WI38 (cell line): ENCODE results near the gene TMEM86B.
"Not testable (repeated sequence)": the region's sequence is repeated elsewhere in the genome, so short reads cannot be mapped to it uniquely, and the experiment has no call there.

ENCODE experiments used
- H3K4me3 ChIP-seq: 2 replicates; pipeline ENCODE4 v1.5.1; 2011; ENCODE audit warnings: low read depth, mild to moderate bottlenecking, control low read depth, low read length
- TF ChIP-seq, protein P1 (sequence below): IDR thresholded peaks from 2 replicates; pipeline ENCODE4 v1.5.1; 2012; ENCODE audit warnings: low read depth, mild to moderate bottlenecking, control low read depth, low read length

TMEM86B gene

GRCh38 chr19:55209693-55210472 is 18.7 kb downstream of the TMEM86B start:
- H3K4me3 ChIP-seq: no peak overlapping the region

GRCh38 chr19:55208880-55209692 is 19.5 kb downstream of the TMEM86B start, which contains the start of gene PTPRH:
Gene PTPRH, minus strand, starts transcription at chr19:55209501. Its CDS starts 68 bp downstream, at chr19:55209433.
- TF ChIP-seq, protein P1, sequence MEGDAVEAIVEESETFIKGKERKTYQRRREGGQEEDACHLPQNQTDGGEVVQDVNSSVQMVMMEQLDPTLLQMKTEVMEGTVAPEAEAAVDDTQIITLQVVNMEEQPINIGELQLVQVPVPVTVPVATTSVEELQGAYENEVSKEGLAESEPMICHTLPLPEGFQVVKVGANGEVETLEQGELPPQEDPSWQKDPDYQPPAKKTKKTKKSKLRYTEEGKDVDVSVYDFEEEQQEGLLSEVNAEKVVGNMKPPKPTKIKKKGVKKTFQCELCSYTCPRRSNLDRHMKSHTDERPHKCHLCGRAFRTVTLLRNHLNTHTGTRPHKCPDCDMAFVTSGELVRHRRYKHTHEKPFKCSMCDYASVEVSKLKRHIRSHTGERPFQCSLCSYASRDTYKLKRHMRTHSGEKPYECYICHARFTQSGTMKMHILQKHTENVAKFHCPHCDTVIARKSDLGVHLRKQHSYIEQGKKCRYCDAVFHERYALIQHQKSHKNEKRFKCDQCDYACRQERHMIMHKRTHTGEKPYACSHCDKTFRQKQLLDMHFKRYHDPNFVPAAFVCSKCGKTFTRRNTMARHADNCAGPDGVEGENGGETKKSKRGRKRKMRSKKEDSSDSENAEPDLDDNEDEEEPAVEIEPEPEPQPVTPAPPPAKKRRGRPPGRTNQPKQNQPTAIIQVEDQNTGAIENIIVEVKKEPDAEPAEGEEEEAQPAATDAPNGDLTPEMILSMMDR: no peak
- H3K4me3 ChIP-seq: no peak within 1 kb of the TSS

More at GRCh38 chr19:55209693-55210472, 18.7 kb downstream of the TMEM86B start:
- TF ChIP-seq, protein P1: no peak

DNA sequence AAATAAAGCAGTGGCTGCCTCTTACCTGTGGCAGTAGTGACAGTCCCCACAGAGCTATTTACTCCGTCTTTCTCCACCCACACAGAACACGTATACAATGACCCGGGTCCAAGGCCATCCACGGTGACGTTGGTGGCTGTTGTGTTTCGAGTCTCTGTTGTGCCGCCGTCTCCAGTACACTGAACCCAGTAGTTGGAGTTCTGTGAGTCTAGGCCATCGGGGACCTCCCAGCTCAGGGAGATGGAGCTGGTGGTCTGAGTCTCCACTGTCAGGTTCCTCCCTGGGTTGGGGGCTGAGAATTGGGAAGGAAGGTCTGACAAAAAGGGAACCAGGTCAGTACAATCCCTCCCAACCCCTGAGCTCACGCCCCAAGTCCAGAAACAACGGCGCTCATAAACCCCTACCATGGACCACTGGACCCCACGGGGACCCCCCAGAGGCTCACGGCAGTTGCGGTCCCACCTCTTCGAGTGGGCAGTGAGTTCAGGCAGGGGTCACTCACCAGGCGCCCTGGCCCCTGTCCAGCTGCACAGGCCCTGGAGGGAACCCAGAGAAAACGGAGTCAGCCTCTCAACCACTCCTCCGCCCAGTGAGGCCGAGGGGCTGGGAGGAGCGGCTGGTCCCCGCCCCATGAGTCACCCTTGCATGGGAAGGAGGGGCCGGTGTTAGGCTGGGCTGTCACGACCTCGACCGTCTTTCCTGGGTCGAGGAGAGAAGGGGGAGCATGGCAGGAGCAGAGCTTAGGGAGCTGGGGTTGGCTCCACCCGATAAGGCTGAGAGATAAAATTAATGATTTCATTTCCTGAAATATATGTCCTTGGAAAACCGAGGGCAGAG is 21.7 kb downstream of the TMEM86B start:
- TF ChIP-seq, protein P1: no peak
- H3K4me3 ChIP-seq: peak overlapping the region; percentile 54

DNA sequence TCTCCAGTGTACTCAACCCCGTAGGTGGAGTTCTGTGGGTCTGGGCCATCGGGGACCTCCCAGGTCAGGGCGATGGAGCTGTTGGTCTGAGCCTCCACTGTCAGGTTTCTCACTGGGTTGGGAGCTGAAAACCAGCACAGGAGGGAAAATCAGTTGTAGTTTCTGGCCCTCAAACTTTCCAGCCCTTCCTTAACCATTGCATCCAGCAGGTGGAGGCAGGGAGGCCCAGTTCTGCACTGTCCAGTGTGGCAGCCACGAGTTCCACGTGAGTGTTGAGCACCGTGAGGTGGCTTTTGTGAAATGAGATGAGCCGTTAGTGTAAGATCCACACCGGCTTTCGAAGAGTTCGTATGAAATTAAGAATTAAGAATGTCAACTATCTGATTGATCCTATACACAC is 26.4 kb downstream of the TMEM86B start:
- not testable (repeated sequence) for H3K4me3 ChIP-seq

DNA sequence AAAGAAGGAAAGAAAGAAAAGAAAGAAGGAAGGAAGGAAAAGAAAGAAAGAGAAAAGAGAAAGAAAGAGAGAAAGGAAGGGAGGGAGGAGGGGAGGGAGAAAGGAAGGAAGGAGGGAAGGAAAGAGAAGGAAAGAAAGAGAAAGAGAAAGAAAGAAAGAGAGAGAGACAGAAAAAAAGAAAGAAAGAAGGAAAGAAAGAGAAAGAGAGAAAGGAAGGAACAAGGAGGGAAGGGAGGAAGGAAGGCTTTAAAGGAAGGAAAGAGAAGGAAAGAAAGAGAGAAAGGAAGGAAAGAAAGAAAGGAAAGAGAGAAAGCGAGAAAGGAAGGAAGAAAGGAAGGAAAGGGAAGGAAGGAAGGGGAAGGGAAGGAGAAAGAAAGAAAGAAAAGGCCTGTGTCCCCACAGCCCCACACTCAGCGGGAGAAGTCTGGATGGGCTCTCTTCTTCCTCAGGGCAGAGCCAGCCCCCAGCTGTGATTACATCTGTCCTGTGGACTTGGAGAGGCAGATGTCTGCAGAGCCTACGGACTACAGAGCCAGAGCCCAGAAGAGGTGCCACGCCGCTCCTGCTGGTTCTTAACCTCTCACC is 28.9 kb downstream of the TMEM86B start:
- TF ChIP-seq, protein P1: no peak
- no peak overlapping the region for H3K4me3 ChIP-seq

DNA sequence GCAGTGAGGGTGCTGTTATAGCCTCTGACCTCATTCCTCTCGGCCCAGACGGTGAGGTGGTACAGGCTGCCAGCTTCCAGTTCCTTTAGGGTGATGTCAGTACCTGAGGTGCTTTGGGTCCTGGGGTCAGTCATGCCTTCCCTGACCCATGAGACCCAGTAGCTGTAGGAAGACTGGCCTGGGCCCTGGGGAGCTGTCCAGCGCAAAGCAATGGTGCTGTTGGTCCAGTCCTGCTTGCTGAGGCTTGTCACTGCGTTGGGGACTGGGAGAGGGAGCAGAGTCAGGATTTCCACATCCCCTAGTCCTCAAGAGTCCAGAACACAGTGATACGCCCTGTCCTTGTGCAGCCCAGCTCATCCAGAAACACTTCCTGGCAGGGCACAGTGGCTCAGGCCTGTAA is 29.9 kb downstream of the TMEM86B start:
- H3K4me3 ChIP-seq: no peak overlapping the region
- TF ChIP-seq, protein P1: no peak

DNA sequence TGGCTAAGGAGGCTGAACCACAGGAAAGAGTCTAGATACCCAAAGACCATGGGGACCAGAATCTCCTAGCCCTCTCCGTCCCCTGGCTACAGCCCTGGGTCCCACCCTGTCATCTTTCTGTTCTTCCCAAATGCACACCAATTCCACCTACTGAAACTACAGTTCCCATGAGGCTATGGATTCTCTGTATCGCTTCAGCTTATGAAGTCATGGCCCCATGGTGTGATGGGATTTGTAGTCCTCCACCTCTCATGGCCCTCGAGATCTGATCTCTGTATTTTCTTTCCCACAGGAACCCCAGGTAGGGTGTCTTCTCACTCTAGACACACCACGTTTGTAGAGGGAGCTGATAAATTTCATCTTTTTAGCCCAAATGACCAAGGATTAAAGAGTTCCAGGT is 31.0 kb downstream of the TMEM86B start:
- TF ChIP-seq, protein P1: no peak
- no peak overlapping the region for H3K4me3 ChIP-seq
